OCI-LY3 (cell line): ENCODE data around the gene ZCWPW2.

Experiments
- H2AFZ ChIP-seq: fragments of 200-600, 300-600 bp; shearing (Covaris generic); 2 replicates; pipeline ENCODE4 v1.6.0; 2014; ENCODE audit warnings: antibody characterized with exemption, low read depth, low read length
- H3K27ac ChIP-seq: fragments of 200-600, 300-600 bp; sonication (generic); 2 replicates; pipeline ENCODE4 v1.5.1; 2014; ENCODE audit warnings: mild to moderate bottlenecking, low read length, moderate library complexity, mixed read lengths
- H3K27me3 ChIP-seq: fragments of 200-600, 300-600 bp; sonication (generic); 2 replicates; pipeline ENCODE4 v1.6.1; 2014; ENCODE audit warnings: low read depth, low read length, mixed read lengths
- H3K36me3 ChIP-seq: fragments of 200-600, 300-600 bp; sonication (generic); replicated peaks from 2 replicates; pipeline ENCODE3; 2014; ENCODE audit warnings: low read depth, low read length, mixed read lengths
- H3K4me1 ChIP-seq: fragments of 300-600, 200-600 bp; sonication (generic); 2 replicates; pipeline ENCODE4 v1.6.1; 2014; ENCODE audit warnings: low read length, mixed read lengths
- H3K4me2 ChIP-seq: fragments of 200-600, 300-600 bp; sonication (generic); 2 replicates; pipeline ENCODE4 v1.6.1; 2014; ENCODE audit warnings: low read length, mixed read lengths
- H3K4me3 ChIP-seq: fragments of 300-600, 200-600 bp; sonication (generic); 2 replicates; pipeline ENCODE4 v1.5.1; 2014; ENCODE audit warnings: antibody characterized with exemption, mild to moderate bottlenecking, low read length, moderate library complexity
- H3K79me2 ChIP-seq: fragments of 300-600, 200-600 bp; shearing (Covaris generic); 2 replicates; pipeline ENCODE4 v1.6.1; 2014; ENCODE audit warnings: mild to moderate bottlenecking, low read length, mixed read lengths
- H3K9ac ChIP-seq: fragments of 300-600, 200-600 bp; shearing (Covaris generic); 2 replicates; pipeline ENCODE4 v1.6.0; 2014; ENCODE audit warnings: mild to moderate bottlenecking, low read length, moderate library complexity
- H3K9me3 ChIP-seq: fragments of 200-600, 300-600 bp; shearing (Covaris generic); 2 replicates; pipeline ENCODE4 v1.6.1; 2014; ENCODE audit warnings: low read length, mixed read lengths; ENCODE audit not compliant: insufficient read depth
- H4K20me1 ChIP-seq: fragments of 200-600, 300-600 bp; sonication (generic); 2 replicates; pipeline ENCODE4 v1.6.1; 2016; ENCODE audit warnings: low read length, mixed read lengths; ENCODE audit not compliant: insufficient read depth
- EZH2phosphoT487 ChIP-seq: fragments of 200-600 bp; shearing (Covaris generic); IDR thresholded peaks from 2 replicates; pipeline ENCODE4 v1.6.1; 2018; ENCODE audit warnings: antibody characterized with exemption, mixed run types, low read depth
- TF ChIP-seq, protein P1 (sequence below): fragments of 200-600, 300-600 bp; sonication (generic); IDR thresholded peaks from 2 replicates; pipeline ENCODE4 v1.5.1; 2014; ENCODE audit warnings: antibody characterized with exemption, low read length, low read depth

The ZCWPW2 gene

DNA sequence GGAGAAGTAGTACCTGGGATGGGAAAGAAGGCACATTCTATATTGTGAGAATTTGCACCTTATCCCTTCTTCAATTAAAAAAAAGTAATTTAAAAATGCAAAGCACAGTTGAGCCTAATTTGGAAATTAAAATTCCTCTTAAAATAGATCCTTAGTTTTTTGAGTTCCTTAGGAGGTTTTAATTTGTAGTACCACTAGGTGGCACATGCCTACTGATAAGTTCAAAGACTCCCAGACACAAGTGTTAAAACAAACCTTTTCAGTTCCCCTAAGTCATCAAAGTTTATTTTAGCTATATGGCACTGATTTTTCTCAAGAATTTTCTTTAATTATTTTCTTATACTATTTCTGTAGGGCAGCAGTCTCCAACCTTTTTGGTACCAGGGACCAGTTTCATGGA, 127.7 kb downstream of the ZCWPW2 start:
- Histone ChIP-seq H3K27me3 (no peaks in the 10 kb centered on the region), H3K27ac (no peak overlapping the region), H3K9ac (no peak overlapping the region), H3K4me1 (no peaks in the 10 kb centered on the region), H2AFZ (no peak overlapping the region), H3K4me2 (no peak overlapping the region), H3K36me3 (no peaks in the 10 kb centered on the region), H3K79me2 (no peaks in the 10 kb centered on the region), H3K9me3 (no peaks in the 10 kb centered on the region), H4K20me1 (no peaks in the 10 kb centered on the region), H3K4me3 (no peak overlapping the region)
- TF ChIP-seq, protein P1, sequence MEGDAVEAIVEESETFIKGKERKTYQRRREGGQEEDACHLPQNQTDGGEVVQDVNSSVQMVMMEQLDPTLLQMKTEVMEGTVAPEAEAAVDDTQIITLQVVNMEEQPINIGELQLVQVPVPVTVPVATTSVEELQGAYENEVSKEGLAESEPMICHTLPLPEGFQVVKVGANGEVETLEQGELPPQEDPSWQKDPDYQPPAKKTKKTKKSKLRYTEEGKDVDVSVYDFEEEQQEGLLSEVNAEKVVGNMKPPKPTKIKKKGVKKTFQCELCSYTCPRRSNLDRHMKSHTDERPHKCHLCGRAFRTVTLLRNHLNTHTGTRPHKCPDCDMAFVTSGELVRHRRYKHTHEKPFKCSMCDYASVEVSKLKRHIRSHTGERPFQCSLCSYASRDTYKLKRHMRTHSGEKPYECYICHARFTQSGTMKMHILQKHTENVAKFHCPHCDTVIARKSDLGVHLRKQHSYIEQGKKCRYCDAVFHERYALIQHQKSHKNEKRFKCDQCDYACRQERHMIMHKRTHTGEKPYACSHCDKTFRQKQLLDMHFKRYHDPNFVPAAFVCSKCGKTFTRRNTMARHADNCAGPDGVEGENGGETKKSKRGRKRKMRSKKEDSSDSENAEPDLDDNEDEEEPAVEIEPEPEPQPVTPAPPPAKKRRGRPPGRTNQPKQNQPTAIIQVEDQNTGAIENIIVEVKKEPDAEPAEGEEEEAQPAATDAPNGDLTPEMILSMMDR, result peak; percentile 95
- TF ChIP-seq EZH2phosphoT487, result no peak

DNA sequence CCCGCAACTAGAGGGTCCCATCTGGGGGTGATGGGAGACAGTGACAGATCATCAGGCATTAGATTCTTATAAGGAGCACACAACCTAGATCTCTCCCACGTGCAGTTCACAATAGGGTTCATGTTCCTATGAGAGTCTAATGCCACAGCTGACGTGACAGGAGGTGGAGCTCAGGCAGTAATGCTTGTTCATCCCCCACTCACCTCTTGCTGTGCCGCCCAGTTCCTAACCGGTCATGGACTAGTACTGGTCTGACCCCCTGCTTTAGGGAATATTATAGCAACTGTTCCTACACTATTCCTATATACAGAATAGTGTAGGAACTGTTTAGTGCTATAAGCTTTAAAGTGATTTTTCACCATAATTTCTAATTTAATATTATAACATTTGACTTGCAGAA, 128.2 kb downstream of the ZCWPW2 start:
- no peaks in the 10 kb centered on the region for H4K20me1 ChIP-seq
- H3K36me3 ChIP-seq, result no peaks in the 10 kb centered on the region
- no peaks in the 10 kb centered on the region for H3K79me2 ChIP-seq
- H3K9me3 ChIP-seq, result no peaks in the 10 kb centered on the region
- H3K4me1 ChIP-seq, result no peaks in the 10 kb centered on the region
- H3K4me3 ChIP-seq, result no peak overlapping the region
- no peak overlapping the region for H3K27ac ChIP-seq
- TF ChIP-seq, protein P1, result no peak
- no peak for TF ChIP-seq EZH2phosphoT487
- no peak overlapping the region for H3K9ac ChIP-seq
- no peak overlapping the region for H2AFZ ChIP-seq
- no peaks in the 10 kb centered on the region for H3K27me3 ChIP-seq
- no peak overlapping the region for H3K4me2 ChIP-seq

DNA sequence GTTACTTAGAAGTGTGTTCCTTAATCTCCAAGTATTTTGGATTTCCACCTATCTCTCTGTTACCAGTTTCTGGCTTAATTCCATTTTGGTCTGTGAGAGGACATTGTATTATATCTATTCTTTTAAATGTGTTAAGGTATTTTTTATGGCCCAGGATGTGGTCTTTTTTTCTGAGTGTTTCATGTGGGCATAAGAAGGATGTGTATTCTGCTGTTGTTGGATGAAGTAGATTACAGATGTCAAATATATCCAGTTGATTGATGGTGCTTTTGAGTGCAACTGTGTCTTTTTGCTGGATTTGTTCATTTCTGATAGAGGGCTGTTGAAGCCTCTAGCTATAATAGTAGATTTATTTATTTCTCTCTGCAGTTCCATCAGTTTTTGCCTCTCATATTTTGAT, 136.6 kb downstream of the ZCWPW2 start:
- Histone ChIP-seq H3K79me2 (no peaks in the 10 kb centered on the region), H3K4me3 (no peak overlapping the region), H4K20me1 (no peaks in the 10 kb centered on the region), H3K9ac (no peak overlapping the region), H3K27me3 (no peaks in the 10 kb centered on the region), H3K4me1 (no peaks in the 10 kb centered on the region), H3K4me2 (no peak overlapping the region), H3K27ac (no peak overlapping the region), H3K36me3 (no peaks in the 10 kb centered on the region), H3K9me3 (0 out of 2 replicates have a peak, but pooled peaks cover 4% of the 10 kb centered on the region), H2AFZ (no peak overlapping the region)
- TF ChIP-seq, protein P1, result no peak
- no peak for TF ChIP-seq EZH2phosphoT487

DNA sequence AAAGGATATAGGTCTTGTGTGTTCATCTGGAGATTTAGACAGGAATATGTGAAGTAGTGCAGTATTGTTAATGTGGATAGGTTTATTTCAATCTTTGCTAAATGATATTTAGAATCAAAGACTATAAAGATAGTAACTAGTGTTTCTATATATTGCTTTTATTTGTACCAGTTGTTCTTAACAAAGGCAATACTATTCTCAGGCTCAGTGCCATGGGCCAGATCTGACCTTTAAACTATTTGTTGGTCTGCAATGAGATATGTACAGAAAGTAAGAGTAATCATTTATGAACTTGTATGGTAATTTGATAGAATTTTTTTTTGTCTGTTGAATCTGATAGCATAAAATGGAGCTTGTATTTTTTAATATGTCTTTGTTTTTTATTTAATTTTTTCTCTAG, 146.8 kb downstream of the ZCWPW2 start:
- H3K27me3 ChIP-seq, result no peaks in the 10 kb centered on the region
- H4K20me1 ChIP-seq, result no peaks in the 10 kb centered on the region
- H3K36me3 ChIP-seq, result no peaks in the 10 kb centered on the region
- H3K27ac ChIP-seq, result no peak overlapping the region
- TF ChIP-seq, protein P1, result no peak
- no peak for TF ChIP-seq EZH2phosphoT487
- no peaks in the 10 kb centered on the region; the same call in 1 of the 2 replicates for H3K9me3 ChIP-seq
- no peak overlapping the region for H3K4me3 ChIP-seq
- H3K4me1 ChIP-seq, result no peaks in the 10 kb centered on the region
- no peaks in the 10 kb centered on the region for H3K79me2 ChIP-seq
- no peak overlapping the region for H3K4me2 ChIP-seq
- H3K9ac ChIP-seq, result no peak overlapping the region
- H2AFZ ChIP-seq, result no peak overlapping the region
